GM18507 (cell line): ENCODE results near the gene CAMKMT.

Experiments
- DNase-seq: peaks from one replicate; pipeline ENCODE4 v3.0.0; 2011; ENCODE audit warnings: low read depth; ENCODE audit not compliant: insufficient read length; ENCODE audit errors: extremely low spot score
- FAIRE-seq: peaks from 2 replicates; lab custom pipeline; 2011; peaks lifted over from hg19 to GRCh38; lab: Jason Lieb, UNC

CAMKMT gene

DNA sequence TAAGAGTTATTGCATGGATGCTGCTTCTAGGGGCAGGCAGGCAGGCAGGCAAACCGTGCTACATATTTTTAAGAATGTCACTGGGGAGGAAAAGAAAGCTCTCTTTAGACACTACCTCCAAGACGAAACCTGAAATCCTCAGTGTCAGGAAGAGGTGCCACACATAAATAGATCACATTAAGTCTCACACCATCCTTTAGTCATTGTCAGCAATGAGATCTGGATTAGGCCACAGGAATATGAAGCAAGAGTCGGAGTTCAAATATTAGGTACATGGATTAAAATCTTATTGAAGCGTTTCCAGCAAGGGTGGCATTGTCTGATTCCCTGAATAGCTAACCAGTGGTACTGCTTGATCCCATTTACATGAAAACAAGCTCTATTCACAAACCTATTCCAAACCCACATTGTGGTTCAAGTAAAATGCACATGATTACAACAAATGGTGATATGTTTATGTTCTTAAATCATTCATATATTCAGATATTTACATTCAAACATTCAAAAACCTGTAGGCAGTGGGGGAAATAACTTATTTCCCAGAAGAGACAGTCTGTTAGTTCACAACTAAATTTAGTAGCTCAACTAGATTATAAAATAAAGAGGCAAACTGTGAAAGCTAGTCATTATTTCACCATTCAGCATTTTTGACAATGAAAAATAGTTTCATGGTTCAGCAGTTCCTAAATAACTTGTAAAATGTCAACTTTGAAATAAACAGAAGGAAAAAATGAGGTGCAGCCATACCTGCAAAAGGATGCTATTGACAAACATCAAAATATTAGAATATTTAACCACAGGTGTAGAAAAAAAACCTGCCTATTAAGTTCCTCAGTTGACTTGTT lies 384.4 kb downstream of the CAMKMT start:
- DNase-seq (no peak), FAIRE-seq (no peak)

GRCh38 chr2:44746856-44747615 lies 385.3 kb downstream of the CAMKMT start:
- no peak for FAIRE-seq
- no peak for DNase-seq

GRCh38 chr2:44747794-44748193 lies 386.0 kb downstream of the CAMKMT start:
- FAIRE-seq = no peak
- no peak for DNase-seq

DNA sequence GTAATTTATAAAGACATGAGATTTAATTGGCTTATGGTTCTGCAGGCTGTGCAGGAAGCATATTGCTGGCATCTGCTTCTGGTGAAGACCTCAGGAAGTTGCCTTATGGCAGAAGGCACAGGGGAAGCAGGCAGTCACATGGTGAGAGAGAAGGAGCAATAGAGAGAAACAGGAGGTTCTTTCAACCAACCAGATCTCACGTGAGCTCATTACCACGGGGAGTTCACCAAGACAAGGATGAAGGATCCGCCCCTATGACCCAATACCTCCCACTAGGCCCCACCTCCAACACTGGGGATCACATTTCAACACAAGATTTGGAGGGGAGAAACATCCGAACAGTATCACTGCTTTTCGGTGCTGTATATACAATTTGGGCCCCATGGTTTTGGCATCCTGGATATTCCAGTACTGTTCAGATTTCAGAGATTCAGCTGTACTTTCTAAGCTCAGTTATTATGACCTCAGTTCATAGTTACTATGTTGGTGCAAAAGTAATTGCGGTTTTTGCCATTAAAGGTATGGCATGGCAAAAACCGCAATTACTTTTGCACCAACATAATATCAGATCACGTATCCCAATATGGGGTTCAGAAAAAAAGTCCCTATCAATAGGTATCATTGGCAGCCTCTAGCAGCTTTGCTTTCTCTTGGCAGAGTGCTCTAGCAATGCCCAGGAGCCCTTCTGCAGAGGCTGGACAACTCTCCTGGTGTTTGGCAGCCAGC lies 390.2 kb downstream of the CAMKMT start:
- no peak for FAIRE-seq
- no peak for DNase-seq

DNA sequence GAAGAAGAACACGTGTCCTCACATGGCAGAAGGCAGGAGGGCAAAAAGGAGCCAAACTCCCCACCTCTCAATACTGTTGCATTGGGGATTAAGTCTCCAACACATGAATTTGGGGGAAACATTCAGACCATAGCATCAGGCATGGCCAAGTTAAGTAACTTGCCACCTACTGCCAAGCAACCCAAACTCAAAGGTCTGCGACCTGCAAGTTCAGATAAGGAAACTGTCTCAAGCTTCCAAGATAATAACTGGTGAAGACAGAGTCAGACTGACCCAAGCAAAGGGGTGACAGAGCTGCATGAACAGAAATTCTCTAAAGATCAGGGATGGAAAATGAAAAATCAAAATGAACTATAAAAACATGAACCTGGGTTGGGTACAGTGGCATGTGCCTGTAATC lies 391.0 kb downstream of the CAMKMT start:
- DNase-seq = no peak
- no peak for FAIRE-seq

DNA sequence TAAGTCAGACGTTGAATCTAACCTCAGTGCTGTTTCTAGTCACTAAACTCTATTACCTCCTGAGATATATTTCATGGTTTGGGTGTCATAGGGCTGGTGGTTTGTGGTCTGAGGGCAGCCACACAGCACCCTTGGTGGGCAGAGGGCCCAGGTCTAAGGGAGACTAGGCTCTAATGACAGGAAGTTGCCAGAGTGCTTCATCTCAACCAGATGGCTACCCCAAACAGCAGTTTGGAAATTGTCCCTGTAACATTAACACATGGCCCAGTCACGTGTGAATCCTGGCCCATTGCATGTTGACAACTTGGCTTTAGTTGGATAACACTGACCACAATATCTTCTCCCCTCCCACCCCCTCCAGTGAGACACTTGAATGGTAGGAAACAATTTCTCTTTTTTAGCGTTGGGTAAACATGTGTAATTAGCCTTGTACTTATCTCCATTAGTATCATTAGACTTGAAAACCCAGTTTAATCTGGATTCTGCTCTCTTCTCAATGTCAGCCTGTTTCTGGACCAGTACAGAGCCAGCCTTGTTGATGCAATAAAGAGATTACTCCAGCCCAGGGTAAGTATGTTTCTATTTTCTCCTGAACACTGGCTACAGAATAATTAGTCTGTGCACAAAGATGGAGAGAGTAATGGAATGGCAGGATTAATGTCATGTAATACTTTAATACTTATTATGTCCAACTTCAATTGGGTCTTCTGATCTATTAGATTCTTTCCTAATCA lies 392.0 kb downstream of the CAMKMT start:
- peak; percentile 77 for FAIRE-seq

GRCh38 chr2:44758591-44758990 lies 396.8 kb downstream of the CAMKMT start:
- DNase-seq (no peak), FAIRE-seq (no peak)

More for the DNA sequence above, 392.0 kb downstream of the CAMKMT start:
- no peak for DNase-seq

- no peak for DNase-seq
- FAIRE-seq = no peak
Observed at GRCh38 chr2:44759823-44760222, 398.1 kb downstream of the CAMKMT start.

- no peak for FAIRE-seq
- DNase-seq = no peak
Observed at GRCh38 chr2:44763275-44763782, 401.6 kb downstream of the CAMKMT start.

- DNase-seq (no peak), FAIRE-seq (no peak)
Observed at GRCh38 chr2:44766220-44766619, 404.5 kb downstream of the CAMKMT start.

DNA sequence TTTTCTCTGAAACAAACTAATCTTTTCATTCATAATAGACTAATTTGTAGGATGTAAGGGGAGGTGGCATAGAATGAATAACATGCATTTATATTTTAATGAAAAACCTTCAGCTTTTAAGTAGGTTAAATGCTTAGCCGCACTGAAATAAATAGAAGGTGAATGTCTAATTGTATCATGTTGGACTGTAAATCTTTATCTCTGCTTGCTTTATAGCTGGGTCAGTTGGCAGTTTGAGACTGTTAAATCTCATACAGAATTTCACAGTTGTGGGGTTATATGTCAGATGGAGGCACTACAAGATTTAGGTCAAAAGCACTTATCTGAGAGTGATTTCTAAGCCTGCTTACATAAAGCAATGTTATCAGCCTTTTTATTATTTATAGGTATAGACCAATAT lies 405.0 kb downstream of the CAMKMT start:
- FAIRE-seq (no peak), DNase-seq (no peak)

GRCh38 chr2:44767691-44768090 lies 405.9 kb downstream of the CAMKMT start:
- no peak for FAIRE-seq

DNA sequence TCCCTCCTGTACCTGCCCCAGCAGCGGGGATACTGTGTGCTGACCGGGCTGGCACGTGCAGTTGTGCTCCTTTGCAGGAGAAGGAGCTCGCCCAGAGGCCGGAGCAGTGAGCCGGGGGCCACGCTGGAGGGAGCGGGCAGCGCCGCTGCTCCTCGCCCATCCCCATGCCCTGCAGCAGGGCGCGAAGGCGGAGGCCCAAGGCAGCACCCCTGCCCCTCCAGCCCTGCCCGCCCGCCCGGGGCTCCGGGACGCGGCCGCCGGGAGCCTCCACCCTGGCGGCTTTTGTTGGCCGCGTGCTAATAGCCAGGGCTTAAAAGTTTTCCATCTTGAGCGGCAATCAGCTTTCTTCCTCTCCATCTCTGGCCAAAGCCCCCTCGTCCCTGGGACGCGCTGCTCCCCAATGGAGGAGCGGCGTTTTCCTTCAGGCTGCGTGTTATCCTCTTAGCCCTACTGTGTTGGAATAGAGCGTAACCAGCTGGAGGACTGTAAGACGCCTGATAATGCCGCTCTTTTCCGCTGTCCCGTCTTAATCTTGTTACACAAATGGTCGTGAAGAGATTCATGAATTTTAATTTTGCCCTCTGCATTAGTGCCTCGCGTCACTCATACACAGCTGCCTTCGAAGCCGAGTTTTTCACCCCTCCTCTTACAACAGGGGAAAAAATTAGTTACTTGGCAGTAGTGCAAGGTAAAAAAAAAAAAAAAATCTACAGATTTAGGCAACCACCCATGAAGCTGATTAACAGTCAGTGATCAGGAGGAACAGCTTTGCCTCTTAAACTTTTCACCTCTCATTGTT lies 406.9 kb downstream of the CAMKMT start:
- DNase-seq (no peak), FAIRE-seq (no peak)

More at GRCh38 chr2:44767691-44768090, 405.9 kb downstream of the CAMKMT start:
- no peak for DNase-seq

DNA sequence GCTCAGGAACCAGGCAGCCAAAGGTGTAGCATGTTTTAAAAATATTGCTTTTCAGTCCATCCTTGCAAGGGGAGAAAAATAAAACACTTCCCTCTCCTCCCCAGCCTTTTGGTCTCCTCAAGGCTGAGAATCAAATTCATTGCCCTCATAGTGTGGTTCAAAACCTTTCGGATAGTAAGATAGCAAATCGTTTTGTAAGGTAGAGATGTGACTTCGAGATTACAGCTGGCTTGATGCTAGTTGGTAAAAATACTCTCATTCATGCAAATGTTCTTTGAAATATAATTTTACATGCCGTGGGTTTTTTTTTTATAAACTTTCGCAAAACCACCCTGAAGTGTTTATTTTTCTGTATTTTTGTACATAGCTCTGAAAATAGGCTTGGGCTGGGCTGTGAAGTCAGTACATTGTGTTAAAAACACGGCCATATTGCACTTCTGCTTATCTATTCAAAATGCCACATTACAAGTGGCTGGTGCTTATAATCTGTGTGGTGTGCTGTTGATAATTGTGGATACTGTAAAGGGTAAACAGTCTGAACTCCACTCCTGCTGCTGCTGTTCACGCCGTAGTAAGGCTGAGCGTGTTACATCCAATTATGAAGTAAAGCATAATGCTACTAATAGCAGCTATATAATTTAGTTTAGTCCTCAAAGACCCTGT lies 407.7 kb downstream of the CAMKMT start:
- FAIRE-seq (no peak), DNase-seq (no peak)

DNA sequence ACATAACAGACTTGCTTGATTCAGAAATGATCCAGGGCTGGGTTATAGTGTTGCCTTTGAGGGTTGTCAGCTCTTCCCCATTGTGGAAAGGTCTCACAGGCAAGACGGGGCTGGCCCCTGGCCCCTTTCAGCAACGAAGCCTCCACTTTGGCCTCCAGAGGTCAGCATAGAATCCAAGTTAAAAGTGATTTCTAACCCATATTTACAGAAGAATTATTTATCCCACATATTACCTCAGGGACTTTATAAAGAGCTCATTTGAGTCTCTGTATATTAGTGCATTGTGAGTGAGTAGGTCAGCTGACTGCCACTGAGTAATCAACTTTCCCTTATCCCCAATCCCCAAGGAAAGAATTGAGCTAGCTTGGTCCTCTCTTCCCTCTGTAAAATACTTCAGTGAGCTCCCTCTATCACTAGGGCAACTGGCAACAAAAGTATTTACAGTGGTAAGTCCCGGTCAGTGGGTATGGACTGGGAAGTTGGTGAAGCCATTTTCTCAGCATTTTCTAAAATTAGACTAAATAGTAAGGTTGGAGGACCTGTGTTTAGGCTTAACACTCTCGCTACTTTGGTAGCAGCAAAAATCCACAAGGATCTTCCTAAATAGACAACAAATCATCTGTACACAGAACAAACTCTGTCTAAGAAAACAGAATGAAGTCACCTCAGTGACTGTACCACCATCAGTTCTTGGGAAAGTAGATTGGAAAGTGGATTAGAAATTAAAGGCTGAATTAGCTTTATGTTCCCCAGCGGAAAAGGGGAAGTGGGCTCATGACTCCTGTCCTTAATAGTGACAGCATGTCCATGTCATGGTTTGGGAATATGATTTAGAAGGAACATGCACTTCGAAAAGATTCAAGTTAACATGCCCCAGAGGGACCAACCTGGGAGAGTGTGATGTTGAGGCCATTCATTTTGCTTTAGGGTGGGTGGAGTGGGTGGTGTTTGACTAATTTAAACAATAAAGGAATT lies 408.8 kb downstream of the CAMKMT start:
- FAIRE-seq = peak; percentile 33

DNA sequence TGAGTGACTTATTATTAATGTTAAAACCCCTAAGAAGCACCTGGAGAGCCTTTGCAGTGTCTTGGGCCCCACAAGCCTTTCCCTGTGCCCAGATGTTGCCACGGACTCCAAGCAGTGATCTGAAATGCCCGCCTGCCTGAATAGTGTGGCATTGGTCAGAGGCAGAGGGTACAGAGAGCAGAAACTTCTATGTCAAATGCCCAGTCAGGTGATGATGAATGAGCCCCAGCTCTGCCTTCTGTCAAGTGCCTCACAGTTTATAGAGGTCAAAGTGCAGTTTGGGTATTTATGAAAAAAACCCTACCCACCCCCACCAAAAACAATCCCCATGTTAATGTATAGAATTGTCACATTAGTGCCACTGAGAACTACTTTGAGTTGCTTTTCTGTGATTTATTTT lies 409.8 kb downstream of the CAMKMT start:
- DNase-seq (no peak), FAIRE-seq (no peak)

More for the DNA sequence above, 408.8 kb downstream of the CAMKMT start:
- no peak for DNase-seq

DNA sequence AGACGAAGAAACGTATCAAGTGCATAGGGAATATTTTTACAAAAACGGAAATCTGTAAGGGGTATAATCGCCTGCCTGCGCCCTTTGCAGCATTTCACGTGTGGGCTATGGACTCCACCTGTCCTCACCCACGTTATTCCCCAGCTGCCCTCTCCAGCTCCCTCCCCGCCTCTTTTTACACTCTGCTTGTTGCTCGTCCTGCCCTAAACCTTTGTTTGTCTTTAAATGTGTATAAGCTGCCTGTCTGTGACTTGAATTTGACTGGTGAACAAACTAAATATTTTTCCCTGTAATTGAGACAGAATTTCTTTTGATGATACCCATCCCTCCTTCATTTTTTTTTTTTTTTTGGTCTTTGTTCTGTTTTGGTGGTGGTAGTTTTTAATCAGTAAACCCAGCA lies 410.4 kb downstream of the CAMKMT start:
- FAIRE-seq = no peak

More for the DNA sequence above, 410.4 kb downstream of the CAMKMT start:
- DNase-seq = no peak
